ENCODE measurements around the gene LAMC3.

Gene LAMC3

GRCh38 chr9:131035548-131035947, 26.6 kb downstream of the LAMC3 start:
- Mint-ChIP-seq H3K27ac (no peak overlapping the region), H3K36me3 (ENCODE audit: insufficient read depth) (no peaks in the 10 kb centered on the region), H3K4me1 (ENCODE audit: low read depth in 2 of 2) (peaks cover 0 to 3% of the 10 kb centered on the region in 2 donors), H3K27me3 (peaks cover 42 to 69% of the 10 kb centered on the region in 2 donors), H3K4me3 (no peak overlapping the region), H3K9me3 (no peaks in the 10 kb centered on the region)
- ATAC-seq (replicated peaks): no peak
- DNase-seq: no peak

GRCh38 chr9:131036071-131036470, 27.1 kb downstream of the LAMC3 start:
- no peak for ATAC-seq (replicated peaks)
- H3K4me1 Mint-ChIP-seq (ENCODE audit: low read depth in 2 of 2): peaks cover 0 to 3% of the 10 kb centered on the region in 2 donors
- H3K4me3 Mint-ChIP-seq: no peak overlapping the region

DNA sequence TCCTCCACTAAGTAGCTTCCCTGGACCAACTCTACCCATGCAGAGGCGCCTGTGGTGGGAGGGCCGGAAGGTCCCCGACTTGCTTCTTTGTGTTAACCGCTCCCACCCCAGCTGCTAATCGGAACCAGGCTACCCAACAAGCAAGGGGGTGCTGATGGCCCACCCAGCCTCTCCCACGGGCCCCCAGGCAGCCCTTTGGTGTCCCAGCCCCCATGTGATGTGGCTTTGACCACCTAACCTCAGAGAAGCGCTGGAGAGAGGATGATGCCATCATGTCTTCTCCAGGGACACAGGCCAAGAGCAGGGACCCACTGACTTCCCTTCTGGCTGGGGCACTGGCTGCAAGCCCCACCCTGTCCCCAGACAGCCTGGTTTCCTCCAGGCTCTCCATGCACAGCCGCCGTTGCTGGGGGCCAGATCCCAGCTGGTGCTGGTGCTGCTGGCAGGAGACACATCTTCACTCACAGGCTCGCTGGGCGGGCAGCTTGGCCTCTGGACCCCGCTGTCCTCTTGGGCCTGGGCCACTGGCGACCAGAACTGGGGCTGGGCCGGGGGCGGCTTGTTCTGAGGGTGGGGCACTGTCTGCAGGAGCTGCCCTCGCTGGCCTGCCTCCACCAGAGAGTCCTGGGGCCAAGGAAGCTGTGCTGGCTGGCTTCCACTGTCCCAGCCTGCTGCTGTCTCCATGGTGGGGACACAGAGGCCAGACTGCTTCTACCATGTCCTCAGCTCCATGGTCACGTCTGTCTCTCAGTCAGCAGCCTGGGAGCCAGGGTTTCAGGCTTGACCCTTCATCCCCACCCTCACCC, 27.8 kb downstream of the LAMC3 start:
- DNase-seq (no peak), ATAC-seq (replicated peaks) (no peak)
- peaks cover 42 to 77% of the 10 kb centered on the region in 2 donors for H3K27me3 Mint-ChIP-seq
- H3K27ac Mint-ChIP-seq: no peak overlapping the region
- no peaks in the 10 kb centered on the region for H3K9me3 Mint-ChIP-seq
- no peaks in the 10 kb centered on the region for H3K36me3 Mint-ChIP-seq (ENCODE audit: insufficient read depth)
- H3K4me1 Mint-ChIP-seq (ENCODE audit: low read depth in 2 of 2): peaks cover 0 to 3% of the 10 kb centered on the region in 2 donors
- H3K4me3 Mint-ChIP-seq: no peak overlapping the region

More at GRCh38 chr9:131036071-131036470, 27.1 kb downstream of the LAMC3 start:
- Mint-ChIP-seq H3K9me3 (no peaks in the 10 kb centered on the region), H3K36me3 (ENCODE audit: insufficient read depth) (no peaks in the 10 kb centered on the region), H3K27me3 (peaks cover 42 to 74% of the 10 kb centered on the region in 2 donors), H3K27ac (no peak overlapping the region)
- DNase-seq: no peak

GRCh38 chr9:131037335-131038255, 28.6 kb downstream of the LAMC3 start:
- peaks cover 42 to 74% of the 10 kb centered on the region in 2 donors for H3K27me3 Mint-ChIP-seq
- DNase-seq: no peak
- H3K4me3 Mint-ChIP-seq: no peak overlapping the region
- H3K9me3 Mint-ChIP-seq: no peaks in the 10 kb centered on the region
- H3K4me1 Mint-ChIP-seq (ENCODE audit: low read depth in 2 of 2): peaks cover 0 to 3% of the 10 kb centered on the region in 2 donors
- no peak for ATAC-seq (replicated peaks)
- H3K27ac Mint-ChIP-seq: no peak overlapping the region
- H3K36me3 Mint-ChIP-seq (ENCODE audit: insufficient read depth): no peaks in the 10 kb centered on the region

DNA sequence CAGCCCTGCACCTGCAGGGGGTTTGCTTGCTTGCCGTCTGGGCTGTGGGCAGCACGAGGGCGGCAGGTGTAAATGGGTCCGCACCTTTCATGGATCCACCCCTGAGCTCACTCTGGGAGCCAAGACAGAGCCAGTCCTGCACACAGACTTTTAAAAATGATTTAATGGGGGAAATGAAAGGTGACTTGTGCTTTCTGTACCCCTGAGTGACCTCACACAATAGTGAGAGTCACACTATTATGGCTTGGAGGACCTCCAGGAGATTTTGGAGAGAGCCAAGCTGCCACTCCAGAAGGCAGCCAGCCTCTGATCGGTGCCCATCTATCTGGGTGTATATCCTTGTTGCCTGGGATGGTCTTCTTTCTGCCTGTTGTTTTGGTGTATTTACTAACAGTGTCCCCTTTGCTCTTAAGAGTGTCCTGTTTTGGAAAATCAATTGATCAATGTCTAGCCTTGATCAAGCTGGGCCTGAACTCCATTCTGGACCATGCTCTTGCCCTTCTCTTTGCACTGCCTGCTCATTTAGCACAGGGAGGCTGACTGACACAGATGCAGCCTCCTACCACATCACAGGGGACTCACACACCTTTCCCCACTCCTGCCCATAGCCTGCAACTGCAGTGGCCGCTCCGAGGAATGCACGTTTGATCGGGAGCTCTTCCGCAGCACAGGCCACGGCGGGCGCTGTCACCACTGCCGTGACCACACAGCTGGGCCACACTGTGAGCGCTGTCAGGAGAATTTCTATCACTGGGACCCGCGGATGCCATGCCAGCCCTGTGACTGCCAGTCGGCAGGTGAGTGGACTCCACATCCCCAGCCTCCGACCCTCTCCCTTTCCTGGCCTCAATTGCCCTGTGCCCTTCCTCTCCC, 29.5 kb downstream of the LAMC3 start:
- H3K27me3 Mint-ChIP-seq: peaks cover 35 to 65% of the 10 kb centered on the region in 2 donors
- no peak overlapping the region for H3K27ac Mint-ChIP-seq
- ATAC-seq (replicated peaks): no peak
- no peak overlapping the region for H3K4me3 Mint-ChIP-seq
- H3K4me1 Mint-ChIP-seq (ENCODE audit: low read depth in 2 of 2): no peaks in the 10 kb centered on the region
- H3K36me3 Mint-ChIP-seq (ENCODE audit: insufficient read depth): no peaks in the 10 kb centered on the region
- DNase-seq: no peak
- no peaks in the 10 kb centered on the region for H3K9me3 Mint-ChIP-seq

- Mint-ChIP-seq H3K36me3 (ENCODE audit: insufficient read depth) (no peaks in the 10 kb centered on the region), H3K4me3 (no peak overlapping the region), H3K4me1 (ENCODE audit: low read depth in 2 of 2) (no peaks in the 10 kb centered on the region), H3K27me3 (peaks cover 33 to 60% of the 10 kb centered on the region in 2 donors), H3K9me3 (no peaks in the 10 kb centered on the region), H3K27ac (no peak overlapping the region)
- ATAC-seq (replicated peaks) (no peak), DNase-seq (no peak)
Observed at GRCh38 chr9:131039129-131039954, 30.4 kb downstream of the LAMC3 start.

- Mint-ChIP-seq H3K27me3 (peaks cover 19 to 31% of the 10 kb centered on the region in 2 donors), H3K27ac (no peak overlapping the region), H3K4me3 (no peak overlapping the region), H3K4me1 (ENCODE audit: low read depth in 2 of 2) (no peaks in the 10 kb centered on the region), H3K36me3 (ENCODE audit: insufficient read depth) (peaks cover 3% of the 10 kb centered on the region), H3K9me3 (no peaks in the 10 kb centered on the region)
- peak; percentile 19 for ATAC-seq (replicated peaks)
- no peak for DNase-seq
Observed at GRCh38 chr9:131042666-131043065, 33.7 kb downstream of the LAMC3 start.

DNA sequence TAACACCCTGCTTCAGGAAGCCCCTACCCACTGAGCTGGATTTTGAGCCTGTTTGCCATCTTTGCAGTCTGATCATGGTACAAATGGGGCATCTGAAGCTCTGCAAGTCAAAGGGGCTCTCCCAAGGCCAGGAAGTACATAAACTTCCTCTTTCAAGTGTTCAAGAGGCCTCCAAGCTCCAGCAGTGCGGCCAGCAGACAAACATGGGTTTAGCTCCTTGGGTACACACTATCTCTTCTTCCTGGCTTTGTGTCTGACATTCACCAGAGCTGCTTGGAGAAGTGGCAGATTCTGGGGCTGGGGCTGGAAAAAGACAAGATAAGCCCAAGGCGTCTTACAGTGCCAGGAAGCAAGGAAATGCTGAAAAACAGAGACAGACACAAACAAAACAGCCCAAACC, 34.1 kb downstream of the LAMC3 start:
- Mint-ChIP-seq H3K4me1 (ENCODE audit: low read depth in 2 of 2) (no peaks in the 10 kb centered on the region), H3K4me3 (no peak overlapping the region), H3K27me3 (peaks cover 16 to 29% of the 10 kb centered on the region in 2 donors), H3K36me3 (ENCODE audit: insufficient read depth) (peaks cover 3% of the 10 kb centered on the region), H3K27ac (no peak overlapping the region), H3K9me3 (no peaks in the 10 kb centered on the region)
- no peak for DNase-seq
- ATAC-seq (replicated peaks): no peak

GRCh38 chr9:131043646-131044045, 34.7 kb downstream of the LAMC3 start:
- H3K9me3 Mint-ChIP-seq: no peaks in the 10 kb centered on the region
- no peaks in the 10 kb centered on the region for H3K4me1 Mint-ChIP-seq (ENCODE audit: low read depth in 2 of 2)
- H3K36me3 Mint-ChIP-seq (ENCODE audit: insufficient read depth): peaks cover 3% of the 10 kb centered on the region
- H3K4me3 Mint-ChIP-seq: no peak overlapping the region
- no peak for DNase-seq
- H3K27me3 Mint-ChIP-seq: peaks cover 16 to 29% of the 10 kb centered on the region in 2 donors
- no peak overlapping the region for H3K27ac Mint-ChIP-seq
- no peak for ATAC-seq (replicated peaks)

DNA sequence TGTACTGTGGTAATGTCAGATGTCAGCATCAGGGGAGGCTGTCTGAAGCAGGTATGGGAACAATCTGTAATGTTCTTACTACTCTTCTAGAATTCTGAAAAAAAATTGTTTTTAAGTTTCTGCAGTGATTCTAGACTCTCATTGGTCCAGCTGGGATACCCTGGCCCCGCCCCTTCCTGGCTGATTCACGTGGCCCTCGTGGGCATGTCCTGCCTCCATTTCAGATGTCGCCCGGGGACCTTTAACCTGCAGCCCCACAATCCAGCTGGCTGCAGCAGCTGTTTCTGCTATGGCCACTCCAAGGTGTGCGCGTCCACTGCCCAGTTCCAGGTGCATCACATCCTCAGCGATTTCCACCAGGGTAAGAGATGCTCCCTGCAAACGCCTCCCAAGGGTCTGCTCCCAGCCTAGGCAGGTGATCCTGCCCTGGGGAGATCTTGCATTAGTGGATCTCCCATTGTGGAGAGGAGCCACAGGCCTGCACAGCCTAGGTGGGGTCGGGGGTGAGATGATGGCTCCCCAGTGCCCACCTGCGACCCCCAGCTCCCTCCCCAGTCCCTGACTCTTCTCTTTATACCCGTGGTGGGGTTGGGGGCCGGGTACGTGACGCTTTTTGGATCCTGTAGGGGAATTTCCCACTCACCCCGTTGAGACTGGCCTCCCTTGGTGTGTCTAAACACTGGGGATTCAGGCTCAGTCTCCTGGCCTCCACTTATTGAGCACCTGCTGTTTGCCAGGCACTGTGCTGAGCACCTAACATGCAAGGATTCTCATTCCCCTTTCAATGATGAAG, 36.5 kb downstream of the LAMC3 start:
- ATAC-seq (replicated peaks): no peak
- Mint-ChIP-seq H3K27ac (no peak overlapping the region), H3K4me3 (no peak overlapping the region)

DNA sequence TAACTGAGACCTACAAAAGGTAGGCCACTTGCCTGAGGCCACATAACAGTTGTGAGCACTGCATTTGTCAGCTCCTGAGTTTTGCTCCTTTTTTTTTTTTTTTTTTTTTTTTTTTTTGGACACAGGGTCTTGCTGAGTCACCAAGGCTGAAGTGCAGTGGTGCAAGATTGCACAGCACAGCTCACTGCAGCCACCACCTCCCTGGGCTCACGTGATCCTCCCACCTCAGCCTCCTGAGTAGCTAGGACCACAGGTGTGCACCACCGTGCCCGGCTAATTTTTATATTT, 37.1 kb downstream of the LAMC3 start:
- peaks cover 15 to 34% of the 10 kb centered on the region in 2 donors for H3K27me3 Mint-ChIP-seq
- DNase-seq (no peak), ATAC-seq (replicated peaks) (no peak)
- no peaks in the 10 kb centered on the region for H3K4me1 Mint-ChIP-seq (ENCODE audit: low read depth in 2 of 2)
- H3K36me3 Mint-ChIP-seq (ENCODE audit: insufficient read depth): peaks cover 3% of the 10 kb centered on the region
- H3K9me3 Mint-ChIP-seq: no peaks in the 10 kb centered on the region
- no peak overlapping the region for H3K27ac Mint-ChIP-seq
- no peak overlapping the region for H3K4me3 Mint-ChIP-seq

More for the DNA sequence above, 36.5 kb downstream of the LAMC3 start:
- no peaks in the 10 kb centered on the region for H3K4me1 Mint-ChIP-seq (ENCODE audit: low read depth in 2 of 2)
- H3K36me3 Mint-ChIP-seq (ENCODE audit: insufficient read depth): peaks cover 3% of the 10 kb centered on the region
- peaks cover 13 to 34% of the 10 kb centered on the region in 2 donors for H3K27me3 Mint-ChIP-seq
- DNase-seq: no peak
- no peaks in the 10 kb centered on the region for H3K9me3 Mint-ChIP-seq

All from effector memory CD8-positive, alpha-beta T cell (primary cell).